NCI-H69 (cell line): ENCODE results near the gene DHX34.
A peak's percentile ranks its signal among the peaks of the same experiment; 100 is the strongest.
"Not testable (repeated sequence)": the region's sequence is repeated elsewhere in the genome, so short reads cannot be mapped to it uniquely, and the experiment has no call there.

ENCODE experiments used
- DNase-seq: peaks from one replicate; lab custom pipeline; 2025; lab: John Stamatoyannopoulos, UW

The DHX34 gene

GRCh38 chr19:47348819-47349795, at the start of gene DHX34:
TSS of gene DHX34 (plus strand) at chr19:47349315. CDS start at chr19:47353031, 3,716 bp downstream.
- peak; percentile 99 for DNase-seq

GRCh38 chr19:47300867-47301266, 48.2 kb upstream of the DHX34 start:
- not testable (repeated sequence) for DNase-seq

GRCh38 chr19:47302249-47302648, 46.9 kb upstream of the DHX34 start:
- no peak for DNase-seq

GRCh38 chr19:47303966-47304365, 45.1 kb upstream of the DHX34 start:
- no peak for DNase-seq

- peak; percentile 69 for DNase-seq
Observed at GRCh38 chr19:47305309-47305751, 43.8 kb upstream of the DHX34 start.

GRCh38 chr19:47306303-47306702, 42.8 kb upstream of the DHX34 start:
- DNase-seq: no peak

- DNase-seq: no peak
Observed at GRCh38 chr19:47309038-47309437, 40.1 kb upstream of the DHX34 start.

- no peak for DNase-seq
Observed at GRCh38 chr19:47309608-47310007, 39.5 kb upstream of the DHX34 start, which contains the start of gene C5AR1. TSS of gene C5AR1 (plus strand) at chr19:47309861. CDS start at chr19:47309896, 35 bp downstream.

GRCh38 chr19:47310323-47310722, 38.8 kb upstream of the DHX34 start:
- DNase-seq: no peak

- peak; percentile 72 for DNase-seq
Observed at GRCh38 chr19:47310819-47311218, 38.3 kb upstream of the DHX34 start.

GRCh38 chr19:47312366-47313006, 36.6 kb upstream of the DHX34 start:
- DNase-seq: no peak

- DNase-seq: no peak
Observed at GRCh38 chr19:47313754-47314295, 35.3 kb upstream of the DHX34 start.

- DNase-seq: peak; percentile 39
Observed at GRCh38 chr19:47315125-47315821, 33.8 kb upstream of the DHX34 start.

GRCh38 chr19:47316513-47316912, 32.6 kb upstream of the DHX34 start:
- DNase-seq: no peak

GRCh38 chr19:47319923-47320871, 28.9 kb upstream of the DHX34 start:
- no peak for DNase-seq

- DNase-seq: no peak
Observed at GRCh38 chr19:47321630-47322029, 27.5 kb upstream of the DHX34 start.

- DNase-seq: no peak
Observed at GRCh38 chr19:47322058-47322457, 27.1 kb upstream of the DHX34 start.

GRCh38 chr19:47323409-47323808, 25.7 kb upstream of the DHX34 start:
- DNase-seq: no peak

- no peak for DNase-seq
Observed at GRCh38 chr19:47323872-47324271, 25.2 kb upstream of the DHX34 start.

- no peak for DNase-seq
Observed at GRCh38 chr19:47324502-47324901, 24.6 kb upstream of the DHX34 start.

- DNase-seq: no peak
Observed at GRCh38 chr19:47330466-47330869, 18.6 kb upstream of the DHX34 start.
